Measurements from ENCODE around the gene NRG4.
"Not testable (repeated sequence)": the region's sequence is repeated elsewhere in the genome, so short reads cannot be mapped to it uniquely, and the experiment has no call there.

Gene NRG4

GRCh38 chr15:76011627-76012551 is at the start of gene NRG4:
TSS of gene NRG4 (minus strand) at chr15:76012424. CDS start at chr15:76011230, 1,194 bp downstream.
- DNase-seq, result no peak

GRCh38 chr15:76061700-76062099 is 49.5 kb upstream of the NRG4 start:
- DNase-seq, result no peak

GRCh38 chr15:76060118-76060989 is 48.1 kb upstream of the NRG4 start:
- DNase-seq, result peak; percentile 27

- peak; percentile 34 for DNase-seq
These were observed 47.3 kb upstream of the NRG4 start, which contains the start of gene TMEM266 for GRCh38 chr15:76059320-76060117. TSS of gene TMEM266 (plus strand) at chr15:76059985. CDS start at chr15:76134264, 74,279 bp downstream.

- no peak for DNase-seq
These were observed 46.6 kb upstream of the NRG4 start for GRCh38 chr15:76058714-76059319.

GRCh38 chr15:76057332-76058000 is 45.2 kb upstream of the NRG4 start:
- peak; percentile 29 for DNase-seq

- DNase-seq, result no peak
These were observed 44.7 kb upstream of the NRG4 start for GRCh38 chr15:76056931-76057330.

- not testable (repeated sequence) for DNase-seq
These were observed 42.0 kb upstream of the NRG4 start for GRCh38 chr15:76054201-76054600.

GRCh38 chr15:76038512-76038911 is 26.3 kb upstream of the NRG4 start:
- no peak for DNase-seq

GRCh38 chr15:76035593-76035992 is 23.4 kb upstream of the NRG4 start:
- DNase-seq, result no peak

GRCh38 chr15:76034111-76034510 is 21.9 kb upstream of the NRG4 start:
- DNase-seq, result no peak

- no peak for DNase-seq
These were observed 21.2 kb upstream of the NRG4 start for GRCh38 chr15:76033438-76033837.

GRCh38 chr15:76032046-76032445 is 19.8 kb upstream of the NRG4 start:
- DNase-seq, result no peak

GRCh38 chr15:76024021-76024768 is 12.0 kb upstream of the NRG4 start:
- DNase-seq, result no peak

GRCh38 chr15:76013470-76013869 is 1.2 kb upstream of the NRG4 start:
- not testable (repeated sequence) for DNase-seq

- DNase-seq, result no peak
These were observed 1.6 kb downstream of the NRG4 start for GRCh38 chr15:76010613-76011012.

GRCh38 chr15:76006136-76006778 is 6.0 kb downstream of the NRG4 start:
- no peak for DNase-seq

GRCh38 chr15:76003364-76003763 is 8.9 kb downstream of the NRG4 start:
- DNase-seq, result no peak

- no peak for DNase-seq
These were observed 16.6 kb downstream of the NRG4 start for GRCh38 chr15:75995611-75996010.

GRCh38 chr15:75994220-75994619 is 18.0 kb downstream of the NRG4 start:
- no peak for DNase-seq
